Neural cell (in vitro differentiated cells): ENCODE data around the gene C1orf226.

Experiments
- EZH2 ChIP-seq: fragments of 200-600, 300-800 bp; shearing (Covaris generic), sonication (generic); IDR thresholded peaks from 2 replicates; pipeline ENCODE4 v1.6.1; 2014; ENCODE audit warnings: antibody characterized with exemption, low read length, borderline replicate concordance, mild to moderate bottlenecking; ENCODE audit not compliant: insufficient read depth, poor library complexity, severe bottlenecking
- POLR2AphosphoS5 ChIP-seq: IDR thresholded peaks from 2 replicates; pipeline ENCODE4 v1.6.1; 2012
- RAD21 ChIP-seq: fragments of 450-650 bp; conservative IDR thresholded peaks from 2 replicates; pipeline ENCODE4 v1.6.1; 2014; ENCODE audit warnings: antibody characterized with exemption, mild to moderate bottlenecking, moderate library complexity
- SMC3 ChIP-seq: fragments of 450-650 bp; conservative IDR thresholded peaks from 2 replicates; pipeline ENCODE4 v1.6.1; 2014; ENCODE audit warnings: antibody characterized with exemption, mild to moderate bottlenecking, moderate library complexity; ENCODE audit not compliant: poor library complexity
- TF ChIP-seq, protein P1 (sequence below): IDR thresholded peaks from 2 replicates; pipeline ENCODE4 v1.6.1; 2012; ENCODE audit warnings: borderline replicate concordance
- TF ChIP-seq, protein P2 (sequence below): fragments of 450-650 bp; IDR thresholded peaks from 2 replicates; pipeline ENCODE4 v1.5.1; 2014; ENCODE audit warnings: antibody characterized with exemption, mild to moderate bottlenecking, moderate library complexity; ENCODE audit not compliant: poor library complexity, severe bottlenecking

DNA sequence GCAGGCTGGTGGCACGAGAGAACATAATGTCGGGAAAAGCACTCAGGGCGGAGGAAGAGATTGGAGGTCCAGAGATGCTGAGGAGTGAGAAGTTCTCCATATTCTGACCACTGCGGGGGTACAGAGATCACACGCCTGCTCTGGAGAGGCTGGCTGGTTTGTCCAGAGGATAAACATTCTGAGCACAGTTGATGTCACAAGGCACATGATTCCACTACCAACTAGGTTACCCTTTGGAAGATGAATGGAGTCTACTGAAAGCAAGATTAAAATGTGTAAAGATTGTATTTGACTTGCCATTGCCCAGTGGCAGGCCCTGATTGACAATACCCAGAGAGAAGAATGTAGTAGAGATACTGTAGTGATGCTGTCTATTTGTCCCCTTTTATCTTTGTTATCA is 4.8 kb upstream of the C1orf226 start, which contains the start of gene SPATA46:
- TF ChIP-seq, protein P1, sequence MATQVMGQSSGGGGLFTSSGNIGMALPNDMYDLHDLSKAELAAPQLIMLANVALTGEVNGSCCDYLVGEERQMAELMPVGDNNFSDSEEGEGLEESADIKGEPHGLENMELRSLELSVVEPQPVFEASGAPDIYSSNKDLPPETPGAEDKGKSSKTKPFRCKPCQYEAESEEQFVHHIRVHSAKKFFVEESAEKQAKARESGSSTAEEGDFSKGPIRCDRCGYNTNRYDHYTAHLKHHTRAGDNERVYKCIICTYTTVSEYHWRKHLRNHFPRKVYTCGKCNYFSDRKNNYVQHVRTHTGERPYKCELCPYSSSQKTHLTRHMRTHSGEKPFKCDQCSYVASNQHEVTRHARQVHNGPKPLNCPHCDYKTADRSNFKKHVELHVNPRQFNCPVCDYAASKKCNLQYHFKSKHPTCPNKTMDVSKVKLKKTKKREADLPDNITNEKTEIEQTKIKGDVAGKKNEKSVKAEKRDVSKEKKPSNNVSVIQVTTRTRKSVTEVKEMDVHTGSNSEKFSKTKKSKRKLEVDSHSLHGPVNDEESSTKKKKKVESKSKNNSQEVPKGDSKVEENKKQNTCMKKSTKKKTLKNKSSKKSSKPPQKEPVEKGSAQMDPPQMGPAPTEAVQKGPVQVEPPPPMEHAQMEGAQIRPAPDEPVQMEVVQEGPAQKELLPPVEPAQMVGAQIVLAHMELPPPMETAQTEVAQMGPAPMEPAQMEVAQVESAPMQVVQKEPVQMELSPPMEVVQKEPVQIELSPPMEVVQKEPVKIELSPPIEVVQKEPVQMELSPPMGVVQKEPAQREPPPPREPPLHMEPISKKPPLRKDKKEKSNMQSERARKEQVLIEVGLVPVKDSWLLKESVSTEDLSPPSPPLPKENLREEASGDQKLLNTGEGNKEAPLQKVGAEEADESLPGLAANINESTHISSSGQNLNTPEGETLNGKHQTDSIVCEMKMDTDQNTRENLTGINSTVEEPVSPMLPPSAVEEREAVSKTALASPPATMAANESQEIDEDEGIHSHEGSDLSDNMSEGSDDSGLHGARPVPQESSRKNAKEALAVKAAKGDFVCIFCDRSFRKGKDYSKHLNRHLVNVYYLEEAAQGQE: no peak
- TF ChIP-seq POLR2AphosphoS5 (no peak), RAD21 (no peak), EZH2 (no peak), SMC3 (no peak)
- TF ChIP-seq, protein P2, sequence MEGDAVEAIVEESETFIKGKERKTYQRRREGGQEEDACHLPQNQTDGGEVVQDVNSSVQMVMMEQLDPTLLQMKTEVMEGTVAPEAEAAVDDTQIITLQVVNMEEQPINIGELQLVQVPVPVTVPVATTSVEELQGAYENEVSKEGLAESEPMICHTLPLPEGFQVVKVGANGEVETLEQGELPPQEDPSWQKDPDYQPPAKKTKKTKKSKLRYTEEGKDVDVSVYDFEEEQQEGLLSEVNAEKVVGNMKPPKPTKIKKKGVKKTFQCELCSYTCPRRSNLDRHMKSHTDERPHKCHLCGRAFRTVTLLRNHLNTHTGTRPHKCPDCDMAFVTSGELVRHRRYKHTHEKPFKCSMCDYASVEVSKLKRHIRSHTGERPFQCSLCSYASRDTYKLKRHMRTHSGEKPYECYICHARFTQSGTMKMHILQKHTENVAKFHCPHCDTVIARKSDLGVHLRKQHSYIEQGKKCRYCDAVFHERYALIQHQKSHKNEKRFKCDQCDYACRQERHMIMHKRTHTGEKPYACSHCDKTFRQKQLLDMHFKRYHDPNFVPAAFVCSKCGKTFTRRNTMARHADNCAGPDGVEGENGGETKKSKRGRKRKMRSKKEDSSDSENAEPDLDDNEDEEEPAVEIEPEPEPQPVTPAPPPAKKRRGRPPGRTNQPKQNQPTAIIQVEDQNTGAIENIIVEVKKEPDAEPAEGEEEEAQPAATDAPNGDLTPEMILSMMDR: no peak
